Stimulated activated CD4-positive, alpha-beta T cell treated with anti-CD3 and anti-CD28 coated beads, Interleukin-15, amount 100 ng/mL, for 24 hours (primary cell): ENCODE measurements around the gene AP2S1.
"Not testable (repeated sequence)": the region's sequence is repeated elsewhere in the genome, so short reads cannot be mapped to it uniquely, and the experiment has no call there.

Experiments used
- DNase-seq: peaks from one replicate; pipeline ENCODE4 v3.0.0-alpha.2; 2020

Gene AP2S1

GRCh38 chr19:46840498-46840942, 10.1 kb downstream of the AP2S1 start:
- peak; percentile 58 for DNase-seq

DNA sequence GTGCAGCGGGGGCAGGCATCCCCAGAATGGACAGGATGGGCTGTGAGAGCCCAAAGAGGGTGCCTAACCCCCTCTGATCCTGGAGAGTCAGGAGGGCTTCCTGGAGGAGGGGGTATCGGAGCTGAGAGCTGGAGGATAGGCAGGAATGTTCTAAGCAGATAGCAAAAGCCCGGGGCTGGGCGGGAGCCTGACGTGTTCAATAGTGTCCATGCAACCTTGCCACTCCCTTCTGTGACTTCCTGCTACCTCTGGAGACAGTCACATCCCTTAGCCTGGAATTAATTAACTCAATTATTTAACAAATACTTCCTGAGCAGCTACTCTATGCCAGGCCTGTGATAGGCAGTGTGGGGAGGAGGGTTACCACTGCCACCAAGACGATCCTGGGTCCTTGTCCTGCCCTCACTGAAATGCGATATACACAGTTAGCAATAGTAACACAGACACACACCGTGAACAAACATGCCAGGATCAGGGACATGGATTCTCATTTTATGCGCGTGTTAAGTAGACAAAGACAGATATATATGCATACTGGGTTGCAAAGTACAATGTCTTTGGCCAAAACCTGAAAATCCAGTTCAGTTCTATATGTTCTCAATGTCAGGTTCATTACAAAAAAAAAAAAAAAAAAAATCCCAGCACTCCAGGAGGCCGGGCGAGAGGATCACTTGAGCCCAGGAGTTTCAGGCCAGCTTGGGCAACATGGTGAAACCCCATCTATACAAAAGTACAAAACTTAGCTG, 10.7 kb downstream of the AP2S1 start:
- no peak for DNase-seq

GRCh38 chr19:46838160-46838559, 12.5 kb downstream of the AP2S1 start:
- DNase-seq: no peak

DNA sequence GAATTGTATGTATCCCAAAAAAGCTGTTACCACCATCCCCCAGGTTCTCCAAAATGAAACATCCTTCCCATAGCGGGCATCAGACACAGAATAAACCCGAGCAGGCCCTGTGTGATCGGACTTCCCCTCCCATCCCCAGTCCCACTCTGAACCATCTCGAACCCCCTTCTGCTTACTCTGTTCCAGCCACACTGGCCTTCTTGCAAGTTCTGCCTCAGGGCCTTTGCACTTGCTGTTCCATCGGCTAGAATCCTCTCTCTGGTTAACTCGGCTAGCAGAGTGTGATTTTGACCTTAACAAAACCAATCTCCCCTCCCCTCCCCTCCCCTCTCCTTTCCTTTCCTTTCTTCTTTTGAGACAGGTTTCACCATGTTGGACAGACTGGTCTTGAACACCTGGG, 15.7 kb downstream of the AP2S1 start:
- no peak for DNase-seq

GRCh38 chr19:46834121-46834520, 16.5 kb downstream of the AP2S1 start:
- DNase-seq: no peak

- DNase-seq: no peak
Measured at GRCh38 chr19:46830864-46831263, 19.8 kb downstream of the AP2S1 start.

- peak; percentile 77 for DNase-seq
Measured at GRCh38 chr19:46828484-46828883, 22.2 kb downstream of the AP2S1 start.

- DNase-seq: no peak
Measured at GRCh38 chr19:46825731-46826055, 25.0 kb downstream of the AP2S1 start.

DNA sequence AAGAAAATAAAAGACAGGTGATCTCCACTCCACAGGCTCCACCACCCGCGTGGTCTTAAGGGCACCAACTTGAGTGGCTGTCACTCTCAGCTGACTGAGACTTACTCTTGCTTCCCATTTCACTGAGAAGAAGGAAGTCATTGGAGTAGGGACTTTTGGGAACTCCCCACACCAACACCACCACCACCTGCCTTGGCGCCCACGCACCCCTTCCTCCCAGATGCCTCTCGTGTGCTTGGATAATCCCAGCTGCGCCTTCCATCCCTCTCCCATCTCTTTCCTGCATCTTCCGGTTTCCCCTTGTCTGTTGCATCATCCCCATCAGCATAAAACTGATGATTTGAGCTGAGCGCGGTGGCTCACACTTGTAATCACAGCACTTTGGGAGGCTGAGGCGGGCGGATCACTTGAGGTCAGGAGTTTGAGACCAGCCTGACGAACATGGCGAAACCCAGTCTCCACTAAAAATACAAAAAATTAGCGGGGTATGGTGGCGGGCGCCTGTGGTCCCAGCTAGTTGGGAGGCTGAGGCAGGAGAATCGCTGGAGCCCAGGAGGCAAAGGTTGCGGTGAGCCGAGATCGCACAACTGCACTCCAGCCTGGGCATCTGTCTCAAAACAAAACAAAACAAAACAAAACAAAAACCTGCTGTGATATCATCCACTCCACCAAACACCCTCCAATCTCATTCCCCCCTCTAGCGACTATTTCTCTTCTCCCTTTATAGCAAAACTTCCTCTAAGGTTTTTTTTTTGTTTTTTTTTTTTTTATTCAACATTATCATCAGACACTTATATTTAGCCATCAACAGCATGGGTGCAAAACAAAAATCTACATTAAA, 25.5 kb downstream of the AP2S1 start:
- no peak for DNase-seq

DNA sequence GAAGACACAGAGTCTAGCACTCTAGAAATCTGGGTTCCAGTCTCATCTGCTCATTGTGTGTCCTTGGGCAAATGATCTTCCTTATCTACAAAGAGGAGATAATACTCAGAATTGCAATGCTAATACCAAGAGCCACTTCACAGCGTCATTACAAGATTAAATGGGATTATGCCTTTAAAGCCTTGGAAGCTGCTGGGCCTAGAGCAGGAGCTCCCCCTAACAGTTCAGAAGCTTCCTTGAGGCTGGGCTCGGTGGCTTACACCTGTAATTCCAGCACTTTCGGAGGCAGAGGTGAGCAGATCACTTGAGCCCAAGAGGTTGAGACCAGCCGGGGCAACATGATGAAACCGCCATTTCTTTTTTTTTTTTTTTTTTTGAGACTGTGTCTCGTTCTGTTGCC, 27.6 kb downstream of the AP2S1 start:
- no peak for DNase-seq

GRCh38 chr19:46822410-46822787, 28.2 kb downstream of the AP2S1 start:
- DNase-seq: not testable (repeated sequence)

DNA sequence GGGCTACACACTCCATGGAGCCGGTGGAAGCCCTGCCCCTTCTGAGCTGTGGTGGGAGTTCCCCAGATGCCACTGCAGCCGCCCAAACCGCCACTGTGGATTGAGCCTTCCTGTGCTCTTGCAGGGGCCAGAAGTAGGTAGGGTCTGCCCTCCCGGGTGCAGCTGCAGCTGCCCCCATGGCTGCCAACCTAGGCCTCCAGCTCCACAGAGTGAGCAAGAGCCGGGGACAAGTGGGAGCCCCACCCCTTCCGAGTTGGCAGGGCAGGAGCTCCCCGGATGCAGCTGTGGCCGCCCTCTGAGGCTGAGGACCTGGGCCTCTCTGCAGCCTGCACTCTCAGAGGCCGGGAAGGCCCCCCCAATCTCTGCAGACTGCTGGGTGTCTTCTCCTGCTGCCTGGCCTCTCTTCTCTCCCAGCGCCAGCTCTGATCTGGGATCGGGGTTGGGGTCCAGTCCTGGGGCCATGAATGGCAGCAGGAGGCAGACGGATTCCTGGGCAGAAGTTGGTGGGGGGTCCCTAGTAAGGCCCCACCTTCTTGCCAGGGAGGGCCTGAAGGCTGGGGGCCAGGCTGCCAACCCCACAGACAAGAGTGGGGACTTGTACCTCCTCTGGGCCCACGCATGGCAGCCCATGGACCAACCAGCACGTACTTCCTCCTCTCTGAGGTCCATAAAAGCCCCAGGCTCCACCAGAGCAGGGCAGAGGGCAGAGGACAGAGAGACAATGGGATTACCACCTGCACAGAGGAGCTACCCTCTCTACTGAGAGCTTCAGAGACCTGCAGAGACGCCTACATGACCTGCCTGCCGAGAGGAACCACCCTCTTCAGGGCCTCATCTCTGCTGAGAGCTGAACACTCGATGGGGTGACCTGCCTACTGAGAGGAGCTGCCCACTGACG, 28.9 kb downstream of the AP2S1 start:
- DNase-seq: peak; percentile 72

GRCh38 chr19:46818812-46819211, 31.8 kb downstream of the AP2S1 start:
- peak; percentile 14 for DNase-seq

DNA sequence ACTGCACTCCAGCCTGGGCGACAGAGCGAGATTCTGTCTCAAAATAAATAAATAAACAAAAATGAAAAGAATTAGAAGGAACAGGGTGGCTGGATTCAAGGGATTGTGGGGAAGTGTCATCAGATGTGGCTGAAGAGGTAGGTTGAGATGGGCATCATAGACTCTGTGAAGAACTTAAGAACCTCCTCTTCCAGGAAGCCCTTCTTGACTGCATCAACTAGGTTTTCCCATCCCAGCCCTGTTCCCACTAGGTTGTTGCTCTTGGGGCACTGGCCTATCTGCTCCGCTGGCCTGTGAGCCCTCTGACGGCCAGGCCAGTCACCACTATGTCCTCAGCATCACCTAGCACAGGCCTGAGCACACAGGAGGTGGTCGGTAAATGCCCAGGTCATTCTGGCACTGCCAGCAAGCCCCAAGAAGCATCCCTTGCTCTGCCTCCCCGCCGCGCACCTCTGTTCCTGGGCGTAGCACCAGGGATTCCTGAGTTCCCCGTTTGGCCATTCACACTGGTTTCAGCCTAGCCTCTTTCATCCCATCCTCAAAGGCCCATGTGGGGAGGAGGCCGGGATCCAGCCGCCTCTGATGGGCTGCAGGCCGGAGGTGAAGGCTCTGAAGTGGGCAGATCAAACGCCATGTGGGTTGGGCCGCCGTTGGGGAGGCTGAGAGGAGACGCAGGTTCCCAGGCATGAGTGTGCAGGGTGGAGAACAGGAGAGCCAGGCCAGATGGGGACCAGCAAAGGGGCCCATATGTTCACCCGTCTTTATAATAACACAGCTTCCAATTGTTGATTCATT, 34.6 kb downstream of the AP2S1 start:
- no peak for DNase-seq

DNA sequence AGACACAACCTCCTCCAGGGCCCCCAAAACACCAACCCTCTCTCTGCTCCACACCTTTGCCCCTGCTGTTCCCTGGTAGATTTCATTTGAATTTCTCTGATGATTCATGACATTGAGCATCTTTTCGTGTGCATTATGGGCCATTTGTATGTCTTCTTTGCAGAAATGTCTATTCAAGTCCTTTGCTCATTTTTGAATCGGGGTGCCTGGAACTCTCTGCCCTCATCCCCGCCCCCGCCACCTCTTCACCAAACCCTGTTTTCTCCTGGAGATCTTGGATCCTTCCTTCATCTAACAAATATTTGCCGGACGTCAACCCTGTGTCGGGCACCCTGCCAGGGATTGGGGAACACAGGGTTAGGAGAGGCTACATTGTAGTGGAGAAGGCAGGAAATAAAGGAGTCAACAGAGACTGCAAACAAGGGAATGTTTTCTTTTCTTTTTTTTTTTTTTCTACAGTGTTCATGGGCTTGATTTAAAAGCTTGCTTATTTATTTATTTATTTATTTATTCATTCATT, 36.7 kb downstream of the AP2S1 start:
- DNase-seq: no peak

DNA sequence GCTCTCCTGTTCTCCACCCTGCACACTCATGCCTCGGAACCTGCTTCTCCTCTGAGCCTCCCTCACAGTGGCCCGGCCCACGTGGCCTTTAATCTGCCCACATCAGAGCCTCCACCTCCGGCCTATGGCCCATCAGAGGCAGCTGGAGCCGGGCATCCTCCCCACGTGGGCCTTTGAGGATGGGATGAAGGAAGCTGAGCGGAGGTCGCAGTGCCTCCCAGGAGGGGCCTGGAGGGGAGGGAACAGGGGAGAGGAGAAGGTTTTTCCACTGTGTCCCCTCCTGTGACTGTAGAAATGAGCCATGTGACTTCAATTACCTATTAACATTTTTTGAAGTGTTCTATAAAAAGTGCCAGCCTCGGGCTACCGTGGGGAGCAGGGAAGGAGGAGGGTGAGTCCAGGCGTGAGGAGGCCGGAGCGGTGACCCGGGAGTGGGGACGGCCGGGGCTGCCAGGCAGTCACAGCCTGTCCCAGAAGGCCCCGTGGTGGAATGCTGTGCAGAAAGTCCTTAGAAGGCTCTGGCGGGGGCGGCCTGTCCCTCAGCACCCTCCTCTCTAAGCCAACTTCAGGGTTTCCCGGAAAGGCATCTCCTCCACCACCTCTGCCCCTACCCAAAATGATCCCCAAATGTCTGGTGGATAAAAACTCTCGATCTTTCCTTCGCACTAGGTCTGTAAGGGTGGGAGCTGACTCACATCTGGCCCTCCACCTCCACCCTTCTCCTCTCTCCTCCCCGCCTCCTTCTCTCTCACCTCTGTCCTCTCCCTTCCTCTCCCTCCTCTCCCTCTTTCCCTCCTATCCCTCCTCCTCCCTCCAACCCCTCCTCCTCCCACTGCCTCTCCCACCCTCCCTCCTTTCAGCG, 37.4 kb downstream of the AP2S1 start:
- no peak for DNase-seq

DNA sequence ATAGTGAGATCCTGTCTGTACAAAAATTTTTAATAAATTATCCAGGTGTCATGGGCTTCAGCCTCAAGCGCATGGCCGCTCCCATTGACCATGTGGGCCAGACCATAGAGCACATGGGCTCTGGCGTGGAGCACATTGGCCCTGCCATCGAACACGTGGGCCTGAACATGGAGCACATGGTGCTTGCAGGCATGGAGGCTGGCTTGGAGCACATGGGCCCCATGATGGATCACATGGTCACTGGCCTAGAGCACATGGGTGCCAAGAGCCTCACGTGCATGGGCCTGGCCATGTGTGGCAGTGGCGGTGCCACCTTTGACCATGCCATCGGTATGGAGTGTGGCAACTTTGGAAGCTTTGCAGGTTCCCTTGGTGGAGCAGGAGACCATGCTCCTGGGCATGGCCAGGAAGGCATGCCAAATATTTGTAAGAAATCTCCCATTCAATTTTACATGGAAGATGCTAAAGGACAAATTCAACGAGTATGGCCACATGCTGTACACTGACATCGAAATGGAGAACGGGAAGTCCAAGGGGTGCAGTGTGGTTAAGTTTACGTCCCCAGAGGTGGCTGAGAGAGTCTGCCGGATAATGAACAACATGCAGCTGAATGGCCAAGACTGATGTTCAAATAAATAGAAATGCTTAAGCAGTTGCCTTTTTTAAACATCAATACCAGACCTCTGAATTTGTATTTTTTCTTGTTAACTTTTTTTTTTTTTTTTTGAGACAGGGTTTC, 40.9 kb downstream of the AP2S1 start:
- no peak for DNase-seq

GRCh38 chr19:46806656-46807055, 44.0 kb downstream of the AP2S1 start:
- DNase-seq: no peak

GRCh38 chr19:46804432-46804831, 46.2 kb downstream of the AP2S1 start:
- not testable (repeated sequence) for DNase-seq

DNA sequence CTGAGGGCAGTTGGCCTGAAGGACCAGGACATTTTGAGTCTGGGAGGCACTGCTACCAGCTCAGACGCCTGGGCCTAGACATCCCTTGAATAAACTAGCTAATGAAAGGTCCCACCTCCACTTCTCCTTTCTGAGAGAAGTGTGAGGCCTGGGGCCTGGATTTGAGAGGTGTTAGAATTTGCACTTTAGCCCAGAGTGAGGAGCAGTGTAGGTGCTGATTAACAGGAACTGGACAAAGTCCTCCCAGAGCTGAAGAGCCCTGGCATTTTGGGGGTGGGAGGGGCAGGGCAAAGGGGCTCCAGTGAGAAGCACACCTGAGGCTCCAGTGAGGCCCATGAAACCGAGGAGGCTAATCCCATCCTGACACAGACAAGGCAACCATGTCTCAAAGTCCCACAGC, 47.1 kb downstream of the AP2S1 start:
- DNase-seq: no peak

- no peak for DNase-seq
Measured at GRCh38 chr19:46802152-46802551, 48.5 kb downstream of the AP2S1 start.
